NCI-H226 (cell line): ENCODE measurements around the gene MFN2.
"Not testable (repeated sequence)": the region's sequence is repeated elsewhere in the genome, so short reads cannot be mapped to it uniquely, and the experiment has no call there.

Source experiments
- DNase-seq: peaks from one replicate; pipeline ENCODE4 v3.0.0-alpha.2; 2015

Gene MFN2

DNA sequence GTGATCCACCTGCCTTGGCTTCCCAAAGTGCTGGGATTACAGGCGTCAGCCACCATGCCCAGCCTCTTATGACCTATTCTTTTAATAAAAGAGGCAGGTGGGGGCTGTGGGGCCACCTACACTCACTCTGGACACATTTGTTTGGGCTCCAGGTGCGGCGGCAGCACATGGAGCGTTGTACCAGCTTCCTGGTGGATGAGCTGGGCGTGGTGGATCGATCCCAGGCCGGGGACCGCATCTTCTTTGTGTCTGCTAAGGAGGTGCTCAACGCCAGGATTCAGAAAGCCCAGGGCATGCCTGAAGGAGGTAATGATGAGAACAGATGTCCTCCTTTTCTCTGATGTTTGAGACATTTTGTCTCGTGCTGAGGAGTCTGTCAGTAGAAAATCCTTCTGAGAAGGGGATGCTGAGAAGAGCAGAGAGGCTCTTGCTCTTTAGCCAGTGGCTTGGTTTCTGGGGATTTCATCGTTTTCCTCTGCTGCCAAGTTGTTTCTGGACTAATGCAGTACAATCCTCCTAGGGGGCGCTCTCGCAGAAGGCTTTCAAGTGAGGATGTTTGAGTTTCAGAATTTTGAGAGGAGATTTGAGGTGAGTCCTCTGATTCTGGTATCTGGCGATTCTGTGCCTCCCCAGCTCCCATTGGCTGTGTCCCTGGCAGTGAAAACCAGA lies 21.1 kb downstream of the MFN2 start:
- no peak for DNase-seq

DNA sequence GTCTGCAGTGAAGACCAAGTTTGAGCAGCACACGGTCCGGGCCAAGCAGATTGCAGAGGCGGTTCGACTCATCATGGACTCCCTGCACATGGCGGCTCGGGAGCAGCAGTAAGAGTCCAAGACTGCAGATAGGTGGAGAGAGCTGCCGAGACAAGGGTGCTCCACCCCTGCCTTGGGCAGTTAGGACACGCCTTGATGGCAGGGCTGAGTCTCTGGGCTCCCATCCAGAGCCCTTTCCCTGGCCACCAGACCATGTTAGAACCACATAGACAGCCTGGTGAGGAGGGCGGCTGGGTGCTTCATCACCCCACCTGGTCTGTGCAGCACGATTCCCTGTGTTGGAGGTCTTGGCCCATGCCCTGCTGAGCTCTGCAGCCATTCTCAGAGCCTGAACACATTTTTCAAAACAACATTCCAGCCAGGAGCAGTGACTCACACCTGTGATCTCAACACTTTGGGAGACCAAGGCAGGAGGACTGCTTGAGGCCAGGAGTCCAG lies 21.8 kb downstream of the MFN2 start:
- peak; percentile 79 for DNase-seq

DNA sequence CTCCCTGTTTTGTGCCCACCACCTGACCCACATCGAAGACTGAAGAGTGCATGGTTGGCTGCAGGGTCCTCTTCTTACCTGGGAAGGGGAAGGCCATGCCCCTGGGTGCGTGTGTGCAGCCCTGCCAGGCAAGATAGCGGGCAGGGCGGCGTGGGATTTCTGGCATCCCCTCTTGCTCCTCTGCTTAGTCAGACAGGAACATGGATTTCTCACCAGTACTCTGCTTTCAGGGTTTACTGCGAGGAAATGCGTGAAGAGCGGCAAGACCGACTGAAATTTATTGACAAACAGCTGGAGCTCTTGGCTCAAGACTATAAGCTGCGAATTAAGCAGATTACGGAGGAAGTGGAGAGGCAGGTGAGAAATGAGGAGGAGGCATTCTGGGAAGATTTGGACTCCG lies 23.5 kb downstream of the MFN2 start:
- DNase-seq, result no peak

DNA sequence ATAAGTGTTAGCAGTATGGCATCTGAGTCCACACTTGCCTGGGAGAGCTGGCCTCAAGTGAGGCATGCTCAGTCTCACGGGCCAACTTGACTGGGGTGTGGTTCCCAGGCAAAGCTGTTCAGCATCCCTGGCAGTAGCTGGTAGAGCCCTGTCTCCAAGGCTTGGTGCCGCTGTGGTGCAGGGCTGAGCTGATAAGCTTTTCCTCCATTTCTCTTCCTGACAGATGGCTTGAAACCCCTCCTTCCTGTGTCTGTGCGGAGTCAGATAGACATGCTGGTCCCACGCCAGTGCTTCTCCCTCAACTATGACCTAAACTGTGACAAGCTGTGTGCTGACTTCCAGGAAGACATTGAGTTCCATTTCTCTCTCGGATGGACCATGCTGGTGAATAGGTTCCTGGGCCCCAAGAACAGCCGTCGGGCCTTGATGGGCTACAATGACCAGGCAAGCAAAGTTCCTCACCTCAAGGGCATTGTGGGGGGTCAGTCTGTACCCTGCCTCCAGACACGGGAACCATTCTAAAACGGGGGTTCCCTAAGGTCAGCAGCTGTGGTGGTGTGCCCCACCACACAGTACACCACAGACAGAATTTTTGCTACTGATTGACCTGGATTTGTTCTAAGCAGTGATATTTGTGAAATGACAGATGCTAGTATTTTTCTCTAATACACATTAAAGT lies 25.4 kb downstream of the MFN2 start:
- DNase-seq, result no peak

DNA sequence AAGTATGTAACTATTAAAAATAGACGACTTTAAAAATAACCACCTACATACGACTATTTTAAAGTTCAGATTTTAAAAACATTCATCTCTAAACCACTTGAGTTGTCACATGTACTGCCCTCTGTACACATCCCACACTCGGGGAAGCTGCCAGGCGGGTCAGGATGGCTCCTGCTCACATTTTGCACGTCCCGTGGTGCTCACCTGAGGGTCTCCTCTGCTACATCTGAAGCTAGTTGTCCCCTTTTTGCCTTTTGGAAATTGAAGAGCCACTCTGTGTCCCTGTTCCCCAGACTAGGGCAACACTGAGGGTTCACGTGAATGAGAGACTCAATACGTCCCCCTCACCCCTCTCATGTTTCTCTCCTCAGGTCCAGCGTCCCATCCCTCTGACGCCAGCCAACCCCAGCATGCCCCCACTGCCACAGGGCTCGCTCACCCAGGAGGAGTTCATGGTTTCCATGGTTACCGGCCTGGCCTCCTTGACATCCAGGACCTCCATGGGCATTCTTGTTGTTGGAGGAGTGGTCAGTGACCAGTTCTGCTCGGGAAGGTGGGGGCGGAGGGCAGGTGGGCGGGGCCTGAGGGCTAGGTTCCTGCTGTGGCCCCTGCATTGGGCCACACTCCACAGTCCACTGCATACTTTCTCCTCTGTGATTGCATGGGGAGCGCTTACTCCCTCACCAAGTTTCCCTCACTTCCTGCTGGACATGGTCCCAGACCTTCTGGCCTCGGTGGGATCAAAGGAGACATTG lies 26.1 kb downstream of the MFN2 start:
- no peak for DNase-seq

DNA sequence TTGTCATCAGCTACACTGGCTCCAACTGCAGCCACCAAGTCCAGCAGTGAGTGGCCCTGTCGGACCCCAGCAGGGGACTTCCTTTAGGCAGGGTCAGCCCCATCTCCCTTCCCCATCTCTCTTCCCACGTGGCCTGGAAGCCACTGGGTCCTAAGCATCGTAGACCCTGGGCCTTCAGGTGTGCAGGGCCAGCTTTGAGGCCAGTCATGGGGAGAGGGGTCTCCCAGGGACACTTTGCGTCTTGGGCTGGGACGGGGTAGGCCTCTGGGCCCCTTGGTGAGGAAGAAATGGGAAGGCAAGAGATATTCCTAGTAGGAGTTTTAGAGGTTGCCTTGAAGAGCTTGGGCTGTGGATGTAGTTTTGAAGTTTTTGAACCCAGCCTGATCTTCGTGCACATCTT lies 27.0 kb downstream of the MFN2 start:
- DNase-seq, result no peak

DNA sequence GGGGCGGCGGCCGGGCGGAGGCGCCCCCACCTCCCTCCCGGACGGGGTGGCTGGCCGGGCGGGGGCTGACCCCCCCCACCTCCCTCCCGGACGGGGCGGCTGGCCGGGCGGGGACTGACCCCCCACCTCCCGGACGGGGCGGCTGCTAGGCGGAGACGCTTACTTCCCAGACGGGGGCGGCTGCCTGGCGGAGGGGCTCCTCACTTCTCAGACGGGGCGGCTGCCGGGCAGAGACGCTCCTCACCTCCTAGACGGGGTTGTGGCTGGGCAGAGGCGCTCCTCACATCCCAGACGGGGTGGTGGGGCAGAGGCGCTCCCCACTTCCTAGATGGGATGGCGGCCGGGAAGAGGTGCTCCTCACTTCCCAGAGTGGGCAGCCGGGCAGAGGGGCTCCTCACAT lies 28.1 kb downstream of the MFN2 start:
- DNase-seq, result not testable (repeated sequence)

DNA sequence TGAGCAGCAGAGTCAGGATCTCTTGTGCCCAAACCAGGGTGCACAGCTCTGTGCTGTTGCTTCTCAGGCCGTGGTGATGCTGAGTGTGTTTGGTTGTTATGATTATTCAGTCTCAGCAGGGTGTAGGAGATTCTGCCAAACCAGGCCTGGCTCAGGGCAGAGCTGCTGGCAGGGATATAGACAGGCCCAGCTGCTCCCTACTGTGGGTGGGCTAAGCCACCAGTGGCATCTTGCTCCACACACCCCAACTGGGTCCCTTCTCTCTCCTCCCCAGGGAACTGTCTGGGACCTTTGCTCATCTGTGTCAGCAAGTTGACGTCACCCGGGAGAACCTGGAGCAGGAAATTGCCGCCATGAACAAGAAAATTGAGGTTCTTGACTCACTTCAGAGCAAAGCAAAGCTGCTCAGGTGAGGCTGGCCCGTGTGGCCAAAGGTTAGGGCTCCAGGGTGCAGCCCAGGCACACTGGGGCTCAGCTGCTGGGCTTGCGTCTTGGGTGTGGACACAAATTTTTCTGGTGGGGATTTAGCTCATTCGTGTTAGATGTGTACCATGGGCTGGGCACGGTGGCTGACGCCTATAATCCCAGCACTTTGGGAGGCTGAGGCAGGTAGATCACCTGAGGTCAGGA lies 29.2 kb downstream of the MFN2 start:
- DNase-seq, result no peak

DNA sequence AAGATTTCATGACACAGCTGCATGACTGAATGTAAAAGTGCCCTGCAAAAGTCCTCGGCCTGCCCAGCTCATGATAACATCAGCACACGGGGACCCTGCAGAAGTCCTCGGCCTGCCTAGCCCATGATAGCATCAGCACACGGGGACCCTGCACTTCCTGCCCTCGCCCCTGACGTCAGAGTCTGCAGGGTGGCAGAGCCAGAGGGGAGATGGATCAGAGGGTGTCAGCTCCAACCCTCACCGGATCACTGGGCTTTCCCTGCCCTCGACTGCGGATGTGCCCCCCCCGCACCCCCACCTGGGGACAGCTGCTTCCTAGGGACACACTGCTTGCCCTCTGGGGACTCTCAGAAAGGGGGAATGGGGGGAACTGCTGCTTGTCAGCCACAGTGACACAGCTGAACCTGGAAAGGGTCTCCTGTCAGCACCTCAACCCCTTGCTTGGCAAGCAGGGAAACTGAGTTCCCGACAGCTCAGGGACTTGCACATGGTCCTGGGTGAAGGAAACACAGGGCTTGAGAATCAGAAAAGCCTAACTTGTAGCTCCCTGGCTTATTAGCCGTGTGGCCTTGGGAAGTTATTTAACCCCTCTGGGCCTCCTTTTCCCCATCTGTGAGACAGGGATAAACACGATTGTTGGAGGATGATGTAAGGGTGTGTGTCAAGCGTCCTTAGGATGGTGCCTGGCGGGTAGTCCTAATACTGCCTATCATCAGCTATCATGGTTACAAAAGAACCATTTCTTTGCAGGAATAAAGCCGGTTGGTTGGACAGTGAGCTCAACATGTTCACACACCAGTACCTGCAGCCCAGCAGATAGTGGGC lies 30.7 kb downstream of the MFN2 start:
- DNase-seq, result no peak

DNA sequence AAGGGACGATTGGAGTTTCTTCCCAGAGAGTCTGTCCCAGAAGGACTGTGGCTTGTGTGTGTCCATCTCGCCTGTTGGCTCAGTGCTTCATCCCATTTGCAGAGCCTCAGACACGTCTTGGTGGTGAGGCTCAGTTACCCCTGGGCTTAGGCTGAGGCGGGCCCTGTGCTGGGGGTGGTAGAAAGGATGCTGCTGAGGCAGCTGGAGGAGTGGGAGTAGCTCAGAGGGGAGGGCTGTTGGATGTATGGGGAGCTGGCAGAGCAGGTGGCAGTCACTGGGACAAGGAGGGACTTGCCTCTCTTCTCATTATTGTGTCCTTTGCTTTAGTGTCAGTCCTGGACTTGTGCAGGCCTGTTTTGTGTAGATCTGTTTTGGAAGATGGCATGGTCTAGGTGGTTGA lies 31.8 kb downstream of the MFN2 start:
- no peak for DNase-seq

DNA sequence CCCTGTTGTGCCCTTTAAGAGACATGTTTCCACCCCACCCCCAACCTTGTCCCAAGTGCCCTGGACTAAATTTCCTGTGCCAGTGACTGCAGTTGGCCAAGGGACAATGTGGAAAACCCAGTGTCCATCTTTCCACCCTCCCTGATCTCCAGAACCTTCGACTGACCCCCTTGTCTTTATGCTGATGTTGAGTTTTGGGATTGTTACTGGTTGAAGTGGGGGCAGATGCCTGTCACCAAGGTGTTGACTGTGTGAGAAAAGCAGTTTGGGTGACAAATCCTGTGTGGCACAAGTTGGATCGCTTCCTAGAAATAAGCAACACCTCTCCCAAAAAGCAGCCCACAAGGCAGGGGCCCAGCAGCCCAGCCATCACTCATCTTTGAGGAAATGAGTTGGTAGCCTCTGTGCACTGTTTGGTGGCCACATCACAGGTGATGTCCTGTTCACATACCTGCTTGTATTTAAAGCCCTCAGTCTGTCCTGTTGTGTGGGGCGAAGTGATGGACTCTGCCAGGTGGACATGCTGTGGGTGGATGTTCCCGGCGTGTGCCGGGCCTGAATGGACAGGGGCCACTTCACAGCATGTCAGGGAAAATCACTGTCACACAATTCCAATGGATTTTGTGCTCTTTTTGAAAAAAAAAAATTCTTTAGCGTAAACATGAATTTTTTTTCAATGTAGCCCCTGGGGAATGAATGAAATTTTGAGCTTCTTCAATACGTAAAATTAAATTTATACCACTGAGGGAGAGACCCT lies 32.5 kb downstream of the MFN2 start:
- no peak for DNase-seq

DNA sequence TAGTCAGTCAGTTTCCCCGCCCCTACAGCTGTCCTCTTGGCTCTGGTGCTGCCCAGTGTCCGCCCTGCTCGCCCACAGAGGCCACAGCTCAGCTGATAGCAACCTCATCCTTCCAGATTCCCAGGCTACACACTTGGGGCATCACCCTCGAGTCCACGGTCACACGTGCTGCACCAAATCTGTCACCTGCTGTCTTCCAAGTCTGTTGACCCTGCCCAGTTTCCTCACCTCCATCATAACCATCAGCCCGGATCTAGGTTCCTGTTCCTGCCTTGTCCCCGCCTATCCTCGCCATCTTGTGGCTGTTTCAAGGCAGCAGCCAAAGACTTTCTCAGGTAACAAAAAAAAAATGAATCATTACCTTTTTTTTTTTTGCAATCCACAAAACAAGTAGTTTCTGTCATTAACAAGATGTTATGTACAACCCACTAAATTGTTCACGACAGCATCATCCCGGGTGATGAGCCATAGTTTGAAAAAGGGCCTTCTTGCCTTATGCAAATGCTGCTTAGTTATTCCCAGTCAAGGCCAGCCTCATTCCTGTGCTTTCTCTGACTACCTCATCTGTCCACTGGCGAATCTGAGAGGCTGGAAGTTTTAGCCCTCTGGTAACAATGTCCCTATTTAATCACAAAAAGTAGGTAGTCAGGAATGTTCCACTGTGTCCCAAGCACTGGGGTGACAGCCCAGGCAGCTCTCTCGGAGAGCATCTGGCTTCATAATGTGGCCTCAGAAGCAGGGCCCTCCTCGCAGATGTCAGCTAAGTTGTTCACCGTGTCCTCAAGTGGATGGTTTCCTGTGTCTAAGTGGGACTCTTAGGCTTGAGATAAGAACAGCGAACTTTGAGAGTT lies 34.1 kb downstream of the MFN2 start:
- no peak for DNase-seq

DNA sequence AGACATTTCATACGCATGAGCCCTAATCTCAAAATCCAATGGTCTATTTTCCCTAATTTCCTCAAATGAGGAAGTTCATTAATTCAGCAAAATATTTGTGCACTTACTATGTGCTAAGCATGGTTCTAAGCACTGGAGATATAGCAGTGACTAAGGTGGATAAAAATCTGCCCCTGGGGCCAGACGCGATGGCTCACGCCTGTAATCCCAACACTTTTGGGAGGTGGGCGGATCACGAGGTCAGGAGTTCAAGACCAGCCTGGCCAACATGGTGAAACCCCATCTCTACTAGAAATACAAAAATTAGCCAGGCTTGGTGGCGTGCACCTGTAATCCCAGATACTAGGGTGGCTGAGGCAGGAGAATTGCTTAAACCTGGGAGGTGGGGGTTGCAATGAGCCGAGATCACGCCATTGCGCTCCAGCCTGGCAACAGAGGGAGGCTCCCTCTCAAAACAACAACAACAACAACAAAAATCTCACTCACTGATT lies 34.8 kb downstream of the MFN2 start:
- no peak for DNase-seq

DNA sequence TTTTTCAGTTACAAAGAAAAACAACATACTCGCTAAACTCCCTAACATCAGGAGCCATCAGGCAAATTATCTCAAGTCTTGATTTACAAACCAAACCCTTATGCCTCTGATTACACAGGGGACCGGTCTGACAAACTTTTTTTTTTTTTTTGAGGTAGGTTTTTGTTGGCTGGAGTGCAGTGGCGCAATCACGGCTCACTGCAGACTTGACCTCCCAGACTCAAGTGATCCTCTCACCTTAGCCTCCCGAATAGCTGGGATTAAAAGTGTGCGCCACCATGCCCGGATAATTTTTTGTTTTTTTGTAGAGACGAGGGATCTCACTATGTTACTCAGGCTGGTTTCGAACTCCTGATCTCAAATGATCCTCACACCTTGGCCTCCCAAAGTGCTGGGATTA lies 35.3 kb downstream of the MFN2 start:
- no peak for DNase-seq

DNA sequence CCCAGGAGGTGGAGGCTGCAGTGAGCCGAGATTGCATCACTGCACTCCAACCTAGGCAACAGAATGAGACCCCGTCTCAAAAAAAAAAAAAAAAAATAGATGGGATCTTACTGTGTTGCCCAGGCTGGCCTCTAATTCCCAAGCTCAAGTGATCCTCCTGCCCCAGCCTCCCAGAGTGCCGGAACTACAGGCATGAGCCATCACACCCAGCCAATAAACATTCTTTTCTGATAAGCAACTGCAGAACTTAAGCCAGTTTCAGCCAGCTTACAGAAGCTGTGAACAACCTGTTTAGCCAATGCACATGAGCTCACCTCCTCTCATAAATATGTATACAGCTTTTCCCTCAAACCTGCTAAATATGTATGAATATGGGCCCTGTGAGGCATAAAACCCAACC lies 35.9 kb downstream of the MFN2 start:
- no peak for DNase-seq

DNA sequence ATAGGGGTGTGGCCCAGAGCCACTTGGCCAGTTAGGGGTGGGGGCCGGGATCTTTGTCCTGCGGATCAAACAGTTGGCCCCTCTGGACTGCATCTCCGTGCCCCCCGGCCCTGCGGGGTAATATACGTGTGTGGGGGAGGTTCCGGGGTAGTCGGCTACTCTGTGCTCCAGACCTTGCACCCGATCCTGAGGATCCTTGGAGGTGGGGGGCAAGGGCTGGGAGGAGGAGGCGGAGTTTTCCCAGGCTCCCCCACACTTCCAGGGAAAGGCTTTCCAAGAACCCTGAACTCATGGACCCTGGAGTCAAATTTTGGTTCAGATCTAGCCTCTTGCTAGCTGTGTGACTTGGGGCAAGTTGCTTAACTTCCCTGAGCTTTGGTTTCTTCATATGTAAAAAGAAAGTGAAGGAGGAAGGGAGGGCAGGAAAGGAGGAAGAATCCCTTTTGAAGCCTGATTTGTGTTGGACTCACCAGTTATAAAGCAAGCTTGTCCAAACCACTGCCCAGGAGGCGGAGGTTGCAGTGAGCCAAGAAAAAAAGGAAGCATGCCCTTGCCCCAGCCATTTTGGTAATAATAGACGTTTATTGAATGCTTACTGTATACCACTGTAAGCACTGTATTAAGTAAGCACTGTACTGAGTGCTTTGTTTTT lies 39.7 kb downstream of the MFN2 start:
- no peak for DNase-seq

DNA sequence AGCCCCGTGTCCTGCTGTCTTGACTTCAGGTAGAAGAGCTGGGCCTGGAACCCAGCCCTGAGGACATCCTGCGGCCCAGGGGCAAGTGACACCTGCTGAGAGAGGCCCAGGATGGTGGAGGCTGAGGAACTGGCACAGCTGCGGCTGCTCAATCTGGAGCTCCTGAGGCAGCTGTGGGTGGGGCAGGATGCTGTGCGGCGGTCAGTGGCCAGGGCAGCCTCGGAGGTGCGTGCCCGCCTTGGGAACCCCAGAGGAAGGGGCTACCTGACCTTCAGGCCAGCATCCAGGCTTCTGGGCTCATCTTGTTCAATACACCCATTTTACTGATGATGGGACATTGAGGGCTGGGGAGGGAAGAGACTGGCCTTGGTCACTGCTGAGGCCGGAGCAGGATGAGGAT lies 41.4 kb downstream of the MFN2 start:
- no peak for DNase-seq

DNA sequence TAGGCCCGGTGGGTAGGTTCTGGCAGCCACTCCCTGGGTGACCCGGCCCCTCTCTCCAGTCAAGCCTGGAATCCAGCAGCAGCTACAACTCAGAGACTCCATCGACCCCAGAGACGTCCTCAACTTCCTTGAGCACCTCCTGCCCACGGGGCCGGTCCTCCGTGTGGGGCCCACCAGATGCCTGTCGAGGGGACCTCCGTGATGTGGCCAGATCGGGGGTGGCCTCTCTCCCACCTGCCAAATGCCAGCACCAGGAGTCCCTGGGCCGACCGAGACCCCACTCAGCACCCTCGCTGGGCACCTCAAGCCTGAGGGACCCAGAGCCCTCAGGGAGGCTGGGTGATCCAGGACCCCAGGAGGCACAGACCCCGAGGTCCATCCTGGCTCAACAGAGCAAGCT lies 41.8 kb downstream of the MFN2 start:
- DNase-seq, result no peak

DNA sequence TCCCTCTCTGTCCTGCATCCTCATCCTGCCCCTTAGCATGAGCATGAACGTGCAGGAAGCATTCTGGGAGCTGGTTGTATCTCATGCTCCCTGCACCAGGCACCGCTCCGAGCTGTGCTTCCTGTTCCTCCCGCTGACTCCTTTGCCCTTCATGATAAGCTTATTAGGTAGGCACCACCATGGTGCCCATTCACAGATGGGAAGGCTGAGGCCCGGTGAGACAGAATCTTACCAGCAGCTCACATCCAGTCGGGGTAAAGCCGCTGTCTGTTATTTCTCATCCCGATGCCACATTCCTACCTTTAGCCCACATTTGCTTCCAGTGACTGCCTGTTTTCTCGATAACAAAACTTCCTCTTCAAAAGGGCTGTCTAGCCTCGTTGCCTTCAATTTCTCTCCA lies 46.3 kb downstream of the MFN2 start:
- DNase-seq, result no peak

DNA sequence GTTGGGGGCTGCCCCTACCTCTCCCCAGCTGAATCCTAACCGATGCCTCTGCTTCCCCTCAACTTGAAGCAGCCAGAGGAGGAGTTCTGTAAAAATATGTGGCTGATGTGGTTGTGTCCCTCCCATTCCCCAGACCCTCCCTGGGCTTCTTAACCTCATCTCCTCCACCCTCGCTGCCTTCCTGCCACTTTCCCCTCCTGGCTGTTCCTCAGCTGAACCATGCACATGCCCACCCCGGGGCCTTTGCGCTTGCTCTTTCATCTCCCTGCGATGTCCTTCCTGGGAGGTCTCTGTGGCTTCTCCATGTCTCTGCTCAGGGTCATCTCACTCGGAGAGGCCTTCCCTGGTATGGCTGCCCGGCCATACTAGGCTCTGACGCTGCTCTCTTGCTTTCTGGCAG lies 48.0 kb downstream of the MFN2 start:
- no peak for DNase-seq
